Parathyroid adenoma (tissue), 2 donors: Measurements from ENCODE around the gene PCED1B.

Experiments used
- H2AFZ ChIP-seq: fragments of 300-600 bp; sonication (generic); one replicate; pipeline ENCODE4 v1.7.0; 2017; ENCODE audit warnings: antibody characterized with exemption, mild to moderate bottlenecking
- H3K27ac ChIP-seq: fragments of 300-600 bp; sonication (generic); one replicate; pipeline ENCODE4 v1.7.0; 2017
- H3K27me3 ChIP-seq: fragments of 300-600 bp; sonication (generic); one replicate; pipeline ENCODE4 v1.7.0; 2017; ENCODE audit warnings: low read length; ENCODE audit not compliant: control insufficient read depth, insufficient read depth
- H3K36me3 ChIP-seq: fragments of 300-600 bp; sonication (generic); one replicate; pipeline ENCODE4 v1.7.0; 2017; ENCODE audit warnings: low read length; ENCODE audit not compliant: control insufficient read depth, insufficient read depth
- H3K4me1 ChIP-seq: fragments of 300-600 bp; sonication (generic); one replicate; pipeline ENCODE4 v1.7.0; 2017; ENCODE audit warnings: control low read depth
- H3K4me2 ChIP-seq: fragments of 300-600 bp; sonication (generic); one replicate; pipeline ENCODE4 v1.7.0; 2017; ENCODE audit warnings: low read length
- H3K4me3 ChIP-seq: fragments of 300-600 bp; sonication (generic); one replicate; pipeline ENCODE4 v1.7.0; 2017; ENCODE audit warnings: low read depth, low read length
- H3K79me2 ChIP-seq: fragments of 300-600 bp; sonication (generic); one replicate; pipeline ENCODE4 v1.7.0; 2017; ENCODE audit warnings: control low read depth
- H3K9ac ChIP-seq: fragments of 300-600 bp; sonication (generic); one replicate; pipeline ENCODE4 v1.7.0; 2017; ENCODE audit warnings: mild to moderate bottlenecking
- H3K9me3 ChIP-seq: fragments of 300-600 bp; sonication (generic); one replicate; pipeline ENCODE4 v1.7.0; 2017; ENCODE audit warnings: low read length; ENCODE audit not compliant: control insufficient read depth
- CTCF ChIP-seq: fragments of 300-600 bp; sonication (generic); IDR thresholded peaks from one replicate; pipeline ENCODE4 v1.7.0; 2017; ENCODE audit warnings: antibody characterized with exemption, mild to moderate bottlenecking
- donor health status: primary hyperparathyroidism.

PCED1B gene

GRCh38 chr12:47237751-47238211 lies 158.4 kb downstream of the PCED1B start:
- Histone ChIP-seq H3K4me3 (no peak overlapping the region), H3K4me1 (no peaks in the 10 kb centered on the region), H2AFZ (no peak overlapping the region), H3K27me3 (no peaks in the 10 kb centered on the region), H3K36me3 (no peaks in the 10 kb centered on the region), H3K79me2 (no peaks in the 10 kb centered on the region), H3K27ac (no peak overlapping the region), H3K4me2 (no peak overlapping the region), H3K9me3 (no peaks in the 10 kb centered on the region), H3K9ac (no peak overlapping the region)
- no peak for TF ChIP-seq CTCF

- no peak for TF ChIP-seq CTCF
- no peaks in the 10 kb centered on the region for H3K27me3 ChIP-seq
- H3K79me2 ChIP-seq, result no peaks in the 10 kb centered on the region
- H2AFZ ChIP-seq, result no peak overlapping the region
- no peak overlapping the region for H3K27ac ChIP-seq
- H3K4me2 ChIP-seq, result no peak overlapping the region
- no peak overlapping the region for H3K4me3 ChIP-seq
- H3K36me3 ChIP-seq, result no peaks in the 10 kb centered on the region
- no peak overlapping the region for H3K9ac ChIP-seq
- no peaks in the 10 kb centered on the region for H3K9me3 ChIP-seq
- H3K4me1 ChIP-seq, result no peaks in the 10 kb centered on the region
Observed at GRCh38 chr12:47238669-47239114, 159.3 kb downstream of the PCED1B start.

GRCh38 chr12:47242426-47242825 lies 163.0 kb downstream of the PCED1B start:
- no peak for TF ChIP-seq CTCF
- Histone ChIP-seq H2AFZ (no peak overlapping the region), H3K4me2 (no peak overlapping the region), H3K9me3 (no peaks in the 10 kb centered on the region), H3K27ac (no peak overlapping the region), H3K4me3 (no peak overlapping the region), H3K27me3 (no peaks in the 10 kb centered on the region), H3K79me2 (no peaks in the 10 kb centered on the region), H3K4me1 (no peaks in the 10 kb centered on the region), H3K9ac (no peak overlapping the region), H3K36me3 (no peaks in the 10 kb centered on the region)

GRCh38 chr12:47244835-47245234 lies 165.4 kb downstream of the PCED1B start:
- Histone ChIP-seq H3K9ac (no peak overlapping the region), H3K36me3 (no peaks in the 10 kb centered on the region), H3K27me3 (no peaks in the 10 kb centered on the region), H3K4me2 (no peak overlapping the region), H3K9me3 (no peaks in the 10 kb centered on the region), H3K79me2 (no peaks in the 10 kb centered on the region), H3K4me3 (no peak overlapping the region), H2AFZ (no peak overlapping the region), H3K27ac (no peak overlapping the region), H3K4me1 (no peaks in the 10 kb centered on the region)
- TF ChIP-seq CTCF, result no peak

GRCh38 chr12:47245623-47246022 lies 166.2 kb downstream of the PCED1B start:
- no peak for TF ChIP-seq CTCF
- Histone ChIP-seq H3K79me2 (no peaks in the 10 kb centered on the region), H3K4me2 (no peak overlapping the region), H3K9me3 (no peaks in the 10 kb centered on the region), H2AFZ (no peak overlapping the region), H3K36me3 (no peaks in the 10 kb centered on the region), H3K9ac (no peak overlapping the region), H3K4me1 (no peaks in the 10 kb centered on the region), H3K4me3 (no peak overlapping the region), H3K27me3 (no peaks in the 10 kb centered on the region), H3K27ac (no peak overlapping the region)
